NCI-H2081 (cell line): ENCODE measurements around the gene RAB3IP.

ENCODE experiments used
- DNase-seq, 2 experiments: peaks; one replicate each; lab custom pipeline; 2025; lab: John Stamatoyannopoulos, UW

The RAB3IP gene, protein sequence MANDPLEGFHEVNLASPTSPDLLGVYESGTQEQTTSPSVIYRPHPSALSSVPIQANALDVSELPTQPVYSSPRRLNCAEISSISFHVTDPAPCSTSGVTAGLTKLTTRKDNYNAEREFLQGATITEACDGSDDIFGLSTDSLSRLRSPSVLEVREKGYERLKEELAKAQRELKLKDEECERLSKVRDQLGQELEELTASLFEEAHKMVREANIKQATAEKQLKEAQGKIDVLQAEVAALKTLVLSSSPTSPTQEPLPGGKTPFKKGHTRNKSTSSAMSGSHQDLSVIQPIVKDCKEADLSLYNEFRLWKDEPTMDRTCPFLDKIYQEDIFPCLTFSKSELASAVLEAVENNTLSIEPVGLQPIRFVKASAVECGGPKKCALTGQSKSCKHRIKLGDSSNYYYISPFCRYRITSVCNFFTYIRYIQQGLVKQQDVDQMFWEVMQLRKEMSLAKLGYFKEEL

DNA sequence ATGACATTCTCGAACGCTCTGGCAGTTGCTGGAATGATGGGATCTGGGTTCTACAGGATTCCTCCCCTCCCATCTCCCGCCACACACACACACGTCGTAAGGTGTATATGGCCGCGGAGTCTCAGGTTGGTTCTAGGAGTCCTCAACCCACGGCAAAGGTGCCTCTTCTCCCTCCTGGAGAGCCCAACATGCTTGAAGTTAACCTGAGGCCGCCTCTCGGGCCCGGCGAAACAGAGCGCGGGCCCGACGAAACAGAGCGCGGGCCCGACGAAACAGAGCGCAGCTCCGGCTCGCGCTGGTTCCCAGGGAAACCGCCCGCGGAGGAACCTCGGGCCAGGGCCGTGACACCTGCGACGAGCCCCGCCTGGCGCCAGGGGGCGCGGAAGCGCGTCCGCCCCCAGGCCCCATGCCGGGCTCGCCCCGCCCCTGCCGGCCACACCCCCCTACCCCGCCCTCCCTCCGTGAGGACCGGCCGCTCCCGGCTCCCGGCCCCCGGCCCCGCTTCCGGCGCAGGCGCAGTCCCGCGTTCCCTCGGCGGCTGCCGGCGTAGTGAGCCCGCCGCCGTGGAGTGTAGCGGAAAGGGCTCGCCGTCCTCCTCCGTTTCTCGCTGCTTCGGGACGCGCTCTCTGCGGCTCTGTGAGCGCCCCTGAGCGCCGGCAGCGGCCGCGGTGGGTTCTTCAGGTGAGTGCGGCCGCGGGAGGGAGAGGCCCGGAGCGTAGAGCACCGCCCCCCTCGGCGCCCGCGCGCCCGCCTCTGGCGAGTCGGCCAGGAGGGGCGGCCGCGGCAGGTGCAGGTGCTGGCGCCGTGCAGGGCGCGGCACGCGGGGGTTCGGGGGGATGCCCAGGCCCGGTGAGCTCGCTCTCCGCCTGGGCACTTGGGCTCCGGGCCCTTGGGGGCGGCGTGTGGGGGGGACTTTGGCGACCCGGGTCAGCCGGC lies at the start of gene RAB3IP:
RAB3IP (plus strand) TSS at position 510 of the 936 bp plus-strand sequence. CDS start 16,549 bp downstream, outside the sequence.
- DNase-seq, result peak; percentile 93 to 94

DNA sequence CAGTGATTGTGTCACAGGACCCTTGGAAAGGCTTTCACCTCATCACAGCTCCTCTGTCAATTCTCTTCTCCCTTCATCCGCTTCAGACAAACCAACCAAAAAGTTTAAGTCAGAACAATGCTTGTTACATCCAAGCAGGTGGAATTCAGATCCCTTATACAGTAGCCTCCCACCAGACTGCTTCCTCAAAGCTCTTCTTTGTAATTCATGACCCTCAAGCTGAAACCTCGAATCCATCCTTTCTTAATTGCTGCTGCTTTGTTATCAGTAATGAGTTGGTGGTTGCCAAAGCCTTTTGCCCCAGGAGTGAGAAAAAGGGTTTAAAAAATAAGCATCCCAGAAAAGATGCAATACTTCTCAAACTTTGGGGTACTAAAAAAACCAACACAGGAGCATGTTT lies 49.0 kb upstream of the RAB3IP start:
- DNase-seq, result no peak

DNA sequence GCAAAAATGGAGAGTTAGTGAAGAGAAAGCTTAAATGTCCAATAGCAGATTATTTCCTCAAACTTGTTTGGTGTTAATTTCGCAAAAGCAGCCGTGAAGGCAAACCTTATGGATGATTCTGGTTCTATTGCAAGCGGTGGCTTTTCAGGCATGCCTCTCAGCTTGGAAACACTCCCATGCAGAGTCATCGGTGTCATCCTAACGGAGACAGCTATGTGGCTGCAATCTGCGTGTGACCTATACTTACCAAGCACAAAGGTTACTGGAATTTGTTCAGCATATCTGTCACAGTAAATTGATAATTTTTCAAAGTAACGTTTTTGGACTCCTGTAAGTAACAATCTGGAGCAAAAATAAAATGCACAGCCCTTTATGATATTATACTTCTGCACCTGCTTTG lies 44.5 kb upstream of the RAB3IP start:
- peak in 1 of 2 experiments; percentile 22 for DNase-seq

DNA sequence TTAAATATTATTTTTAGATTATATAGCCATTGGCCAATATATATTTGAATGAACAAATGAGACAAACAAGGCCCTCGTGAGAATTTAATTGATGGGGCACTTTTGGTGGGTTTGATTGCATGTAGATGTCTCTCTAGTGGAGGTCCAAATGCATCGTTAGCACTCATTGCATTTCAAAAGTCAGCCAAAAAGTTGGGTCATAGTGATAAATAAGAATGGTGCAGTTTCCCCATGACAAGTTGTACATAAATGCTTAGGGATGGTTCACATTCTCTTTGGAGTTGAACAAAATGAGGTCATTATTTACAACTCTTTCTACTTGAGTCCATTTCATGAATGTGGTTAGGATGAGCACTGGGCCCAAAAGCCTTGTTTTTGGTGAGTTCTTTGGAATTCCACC lies 40.6 kb upstream of the RAB3IP start:
- DNase-seq, result peak in 1 of 2 experiments; percentile 19

DNA sequence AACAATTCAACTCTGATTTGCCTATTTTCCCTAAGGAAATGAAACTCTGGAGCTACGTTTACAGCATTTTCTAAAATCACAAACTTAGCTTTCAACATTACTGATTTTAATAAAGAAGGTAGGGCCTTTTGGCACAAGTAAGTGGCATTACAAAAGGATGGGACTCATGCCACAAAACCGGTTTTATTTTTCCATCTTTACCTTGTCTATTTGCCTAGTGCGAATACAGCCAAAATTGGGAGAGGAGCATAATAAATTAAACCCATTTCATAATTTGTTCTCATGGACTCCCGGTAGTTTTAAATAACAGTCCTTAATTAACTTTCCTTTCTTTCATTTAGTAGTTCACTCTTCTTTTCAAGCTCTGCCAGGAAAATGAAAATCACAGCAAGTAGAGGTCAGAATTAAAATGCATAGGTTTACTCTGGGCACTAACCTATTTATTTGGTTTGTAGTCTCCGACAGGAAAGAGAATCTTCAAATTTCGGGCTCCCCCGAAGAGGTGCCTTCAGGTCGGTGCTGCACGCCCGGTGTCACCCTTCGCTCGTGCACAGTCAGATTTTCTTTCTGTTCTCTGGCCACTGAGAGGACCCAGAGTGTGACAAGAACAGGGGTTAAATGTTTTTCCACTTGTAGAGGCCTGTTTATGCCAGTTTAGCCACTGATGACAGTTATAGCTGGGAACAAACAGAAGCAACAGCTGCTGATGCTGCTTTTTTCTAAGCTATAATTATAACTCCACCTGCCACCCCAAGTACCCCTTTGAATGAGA lies 39.7 kb upstream of the RAB3IP start, which contains the start of gene BEST3:
BEST3 (minus strand) TSS at position 535 of the 772 bp plus-strand sequence. CDS start 1,505 bp downstream, outside the sequence.
- DNase-seq, result peak; percentile 93 to 99

DNA sequence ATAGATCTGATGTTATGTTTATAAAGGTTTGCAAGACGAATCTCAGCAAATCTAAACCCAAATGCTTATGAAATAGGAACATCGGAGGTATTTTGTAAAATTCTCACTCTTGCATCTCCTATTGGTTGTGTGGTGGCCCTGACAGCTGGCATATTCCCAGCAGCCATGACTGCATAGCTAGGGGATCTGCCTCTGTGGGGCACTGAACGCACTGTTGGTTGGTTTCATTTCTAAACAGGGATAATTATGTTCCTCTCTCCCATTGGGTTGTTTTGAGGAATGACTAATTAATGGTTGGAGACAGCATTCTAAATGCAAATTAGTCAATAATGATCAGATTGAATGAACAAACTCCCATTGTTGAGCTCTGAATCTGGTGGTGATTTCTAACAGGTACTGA lies 36.8 kb upstream of the RAB3IP start:
- peak; percentile 53 to 81 for DNase-seq

DNA sequence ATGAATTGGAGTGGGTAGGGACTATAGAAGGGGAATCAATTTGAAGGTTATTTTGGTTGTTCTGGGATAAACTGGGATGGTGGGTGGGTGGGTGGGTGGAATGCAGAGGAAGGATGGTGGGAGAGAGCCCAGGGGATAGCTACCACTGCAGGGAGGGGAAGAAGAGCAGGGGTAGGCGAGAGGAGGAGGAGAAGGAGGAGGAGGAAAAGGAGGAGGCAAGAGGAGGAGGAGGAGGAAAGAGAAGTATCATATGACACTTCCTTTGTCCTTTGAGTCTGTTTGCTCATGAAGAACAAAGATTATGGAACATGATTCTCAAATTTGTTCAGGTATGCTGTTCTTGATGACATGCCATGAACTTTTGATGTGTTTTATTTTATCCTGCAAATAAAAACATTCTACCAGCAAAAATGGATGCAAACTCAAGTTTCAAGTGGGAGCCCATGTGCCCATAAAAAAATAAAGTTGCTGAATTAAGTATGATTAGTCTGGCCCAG lies 35.5 kb upstream of the RAB3IP start:
- DNase-seq, result no peak

DNA sequence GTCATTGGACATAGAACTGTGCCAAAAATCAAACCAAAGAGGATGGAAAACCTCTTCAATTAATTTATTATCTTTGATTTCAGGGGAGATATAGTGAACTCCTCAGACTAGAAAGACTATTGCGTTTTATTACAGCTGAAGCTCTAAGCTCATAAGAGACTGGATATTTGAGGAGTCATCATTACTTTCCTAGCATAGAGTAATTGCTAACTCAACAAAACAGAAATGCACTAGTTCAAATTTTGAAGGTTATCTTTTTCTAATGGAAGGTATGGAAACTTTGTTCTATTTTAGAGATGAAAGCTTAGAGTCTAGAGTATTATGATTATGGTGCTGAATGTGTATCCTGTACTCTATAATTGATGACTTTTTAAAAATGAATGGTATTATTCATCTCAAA lies 34.3 kb upstream of the RAB3IP start:
- no peak for DNase-seq

DNA sequence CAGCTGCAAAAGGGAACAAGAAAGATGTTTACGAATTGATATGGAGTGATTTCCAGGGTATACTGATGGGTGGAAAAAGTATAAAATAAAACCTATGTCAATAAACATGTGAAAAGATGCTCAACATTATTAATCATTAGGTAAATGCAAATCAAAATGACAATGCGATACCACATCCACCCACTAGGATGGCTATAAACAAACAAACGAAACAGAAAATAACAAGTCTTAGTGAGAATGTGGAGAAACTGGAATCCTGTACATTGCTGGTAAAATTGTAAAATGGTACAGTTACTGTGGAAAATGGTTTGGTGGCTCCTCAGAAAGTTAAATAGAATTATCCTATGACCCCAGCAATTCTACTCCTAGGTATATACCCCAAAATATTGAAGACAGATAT lies 30.0 kb upstream of the RAB3IP start:
- no peak for DNase-seq

DNA sequence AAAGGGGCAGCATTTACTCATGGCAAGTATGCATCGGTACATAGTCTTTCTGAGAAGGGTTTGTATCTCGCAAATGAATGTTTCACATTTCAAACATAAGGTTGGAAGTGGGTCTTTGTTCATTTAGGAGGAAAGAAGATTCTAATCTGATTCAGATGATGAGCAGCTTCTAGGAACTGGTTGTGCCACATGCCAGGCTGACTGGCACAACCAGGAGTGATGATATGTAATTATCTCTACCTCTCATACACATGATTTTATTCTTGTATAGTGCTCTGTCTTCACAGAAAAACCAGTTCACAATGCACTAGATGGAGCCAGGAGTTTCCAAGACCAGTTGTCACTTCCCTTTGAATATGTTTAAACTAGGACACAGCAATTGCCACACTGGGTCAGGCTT lies 25.8 kb upstream of the RAB3IP start:
- peak in 1 of 2 experiments; percentile 32 for DNase-seq

DNA sequence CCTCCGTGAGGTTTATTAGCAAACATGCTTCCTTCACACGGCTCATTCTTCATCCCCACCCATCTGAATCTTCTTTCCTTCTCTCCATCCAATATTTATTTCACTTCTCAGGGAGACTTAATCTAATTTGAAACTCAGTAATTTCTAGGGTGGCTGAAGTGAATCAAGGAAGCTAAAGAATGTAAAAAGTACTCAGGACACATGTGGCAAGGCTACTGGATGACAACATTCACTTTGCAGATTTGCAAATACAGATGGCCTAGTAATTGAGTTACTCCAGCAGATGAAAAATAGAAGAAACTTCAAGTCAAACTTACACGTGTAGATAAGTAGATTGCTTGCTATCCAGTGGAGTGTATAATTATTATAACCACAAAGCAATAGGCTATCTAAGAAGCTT lies 24.1 kb upstream of the RAB3IP start:
- DNase-seq, result no peak

DNA sequence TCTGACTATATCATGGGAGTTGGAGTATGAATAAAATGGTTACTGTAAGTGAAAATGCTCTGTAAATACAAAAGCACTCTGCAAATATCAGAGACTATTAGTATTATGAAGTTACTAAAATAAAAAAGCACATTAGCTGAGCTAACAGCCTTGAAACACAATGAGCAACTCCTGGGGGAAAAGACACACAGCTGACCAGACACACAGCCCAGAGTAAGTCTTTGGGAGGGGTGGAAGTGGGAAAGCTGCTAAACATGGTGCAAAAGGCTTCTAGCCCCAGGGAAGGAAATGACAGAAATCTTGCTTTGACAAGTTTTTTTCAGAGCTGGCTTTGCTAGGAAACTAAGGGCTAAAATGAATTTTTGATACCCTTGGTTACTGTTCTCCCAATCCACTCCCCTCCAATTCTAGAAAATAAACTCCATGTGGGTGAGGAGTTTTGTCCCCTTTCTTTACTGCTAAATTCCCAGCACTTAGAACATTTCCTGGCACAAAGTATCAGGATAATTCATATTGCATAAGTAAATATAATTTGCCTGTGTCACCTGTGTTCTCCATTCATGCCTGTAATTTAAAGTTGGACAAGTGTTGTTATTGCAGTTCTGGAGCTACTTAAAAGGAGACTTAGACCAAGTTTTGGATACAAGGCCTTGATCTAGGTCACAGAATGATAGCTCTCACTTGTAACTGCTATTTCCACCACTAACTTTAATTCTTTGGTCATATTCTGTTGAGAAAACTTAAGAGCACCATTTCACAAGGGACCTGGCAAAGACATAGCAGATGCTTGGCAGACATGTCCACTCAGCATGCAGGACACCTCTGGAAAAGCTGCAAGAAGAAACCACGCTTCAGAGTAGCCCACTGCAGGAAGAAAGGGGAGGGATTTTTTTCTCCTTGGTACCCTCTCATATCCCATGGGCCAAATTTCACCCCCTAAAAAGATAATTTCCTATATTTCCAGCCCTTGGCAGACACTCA lies 19.0 kb upstream of the RAB3IP start:
- DNase-seq, result peak; percentile 60 to 86

DNA sequence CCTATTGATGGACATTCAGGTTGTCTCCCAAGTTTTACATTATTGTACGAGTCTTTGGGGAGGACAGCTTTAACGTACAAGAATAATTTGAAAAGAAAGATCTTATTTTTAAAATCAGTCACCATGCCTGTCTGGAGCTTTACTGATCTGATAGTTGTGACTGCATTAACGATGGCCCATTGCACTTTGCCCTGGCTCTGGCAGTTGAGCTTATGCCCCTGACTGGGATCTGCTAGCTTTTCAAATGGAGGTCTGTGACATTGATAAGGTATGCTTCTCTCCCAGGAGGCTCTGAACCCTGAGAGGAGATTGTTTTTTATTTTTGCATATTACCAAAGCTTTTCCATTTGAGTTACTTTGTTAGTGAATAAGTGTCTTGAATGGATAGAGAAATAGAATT lies 17.9 kb upstream of the RAB3IP start:
- no peak for DNase-seq

DNA sequence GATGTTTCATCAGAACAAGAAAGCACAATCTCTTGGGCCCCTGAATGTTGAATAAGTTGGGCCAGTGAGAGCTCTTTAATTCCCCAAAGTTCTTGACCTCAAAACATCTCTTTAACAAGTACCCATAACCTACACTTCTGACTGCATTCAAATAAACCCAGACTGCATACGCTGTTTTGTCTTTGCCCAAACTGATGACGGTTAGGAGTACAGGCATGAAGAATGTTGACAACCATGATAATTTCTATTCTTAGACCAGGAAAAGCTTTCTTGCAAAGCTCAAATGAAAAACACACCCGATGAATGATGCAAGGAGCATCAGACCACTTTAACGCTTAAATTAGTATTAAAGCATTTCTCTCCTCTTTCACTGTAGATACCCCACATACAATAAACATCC lies 11.7 kb upstream of the RAB3IP start:
- DNase-seq, result no peak

DNA sequence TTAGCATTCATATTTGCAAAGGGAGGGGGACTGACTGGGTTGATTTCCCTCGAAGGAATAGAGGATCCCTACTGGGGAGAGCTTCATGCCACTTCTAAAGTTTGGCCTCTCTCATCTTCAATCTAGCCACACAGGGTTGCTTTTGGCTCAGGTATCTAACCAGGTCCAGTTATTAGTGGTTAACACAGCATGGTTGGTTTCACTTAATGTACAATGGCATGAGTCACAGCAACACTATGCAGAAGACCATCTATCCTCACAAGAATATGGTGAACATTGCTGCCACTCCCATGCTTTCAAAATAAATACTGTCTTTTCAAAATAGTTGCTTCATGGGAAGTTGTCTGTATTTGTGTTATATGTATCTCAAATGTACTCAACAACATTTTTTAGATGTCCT lies 6.6 kb upstream of the RAB3IP start:
- DNase-seq, result no peak

DNA sequence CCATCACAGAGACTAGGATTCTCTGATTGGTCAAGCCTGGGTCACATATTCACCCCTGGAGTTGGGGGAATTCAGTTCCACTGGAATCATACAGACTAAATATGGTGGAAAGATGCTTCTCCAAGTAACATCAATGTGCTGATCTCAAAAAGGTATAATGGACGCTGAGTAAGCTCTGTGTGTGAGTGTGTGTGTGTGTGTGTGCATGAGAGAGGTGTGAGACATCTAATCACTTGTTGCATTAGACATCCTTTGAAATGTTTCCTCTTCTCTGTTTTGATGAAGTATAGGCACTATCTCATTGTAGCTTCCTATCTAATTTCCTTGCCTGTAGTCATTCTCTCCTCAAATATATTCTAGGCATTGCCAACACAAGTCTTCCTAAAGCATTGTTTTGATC lies 5.0 kb upstream of the RAB3IP start:
- DNase-seq, result no peak

DNA sequence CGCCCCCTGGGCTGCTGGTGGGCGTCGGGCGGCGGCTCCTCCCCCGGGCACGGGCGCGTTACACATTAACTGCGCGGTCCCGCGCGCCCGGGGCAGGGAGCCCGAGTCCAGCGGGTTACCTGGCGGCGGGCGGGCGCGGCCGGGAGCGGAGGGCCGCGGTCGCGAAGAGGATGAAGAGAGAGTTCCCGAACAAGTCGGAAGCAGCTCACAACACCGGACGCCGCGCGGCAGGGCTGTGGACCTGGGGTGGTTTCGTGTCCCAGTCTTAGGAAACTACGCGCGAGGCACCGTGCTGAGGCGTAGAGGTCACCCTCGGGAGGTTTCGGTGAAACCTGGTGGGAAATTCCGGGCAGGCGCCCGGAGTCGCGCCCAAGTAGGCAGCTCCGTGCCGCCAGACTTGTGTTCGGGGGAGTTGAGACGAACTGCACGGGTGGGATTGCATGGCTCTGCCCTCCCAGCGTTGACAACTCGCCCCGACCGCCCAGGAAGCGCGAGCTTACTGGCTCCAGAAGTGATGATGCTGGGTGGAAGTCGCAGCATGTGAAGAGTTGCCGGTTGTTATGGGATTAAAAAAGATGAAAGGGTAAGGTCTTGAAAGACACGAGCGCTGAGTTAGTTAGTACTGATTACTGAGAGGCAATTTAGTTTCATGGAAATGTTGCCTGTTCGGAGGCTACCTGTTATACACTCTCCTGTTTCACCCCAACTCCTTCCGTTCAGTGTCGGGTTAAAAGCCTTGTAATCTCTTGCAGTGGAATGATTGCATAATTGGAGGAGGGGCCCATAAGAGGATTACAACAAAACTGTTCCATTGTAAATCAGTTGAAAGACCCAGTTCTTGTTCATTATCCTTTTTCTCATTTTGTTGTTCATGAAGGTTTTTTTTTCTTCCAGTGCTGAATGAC lies 879 bp downstream of the RAB3IP start:
- DNase-seq, result peak; percentile 70 to 74

DNA sequence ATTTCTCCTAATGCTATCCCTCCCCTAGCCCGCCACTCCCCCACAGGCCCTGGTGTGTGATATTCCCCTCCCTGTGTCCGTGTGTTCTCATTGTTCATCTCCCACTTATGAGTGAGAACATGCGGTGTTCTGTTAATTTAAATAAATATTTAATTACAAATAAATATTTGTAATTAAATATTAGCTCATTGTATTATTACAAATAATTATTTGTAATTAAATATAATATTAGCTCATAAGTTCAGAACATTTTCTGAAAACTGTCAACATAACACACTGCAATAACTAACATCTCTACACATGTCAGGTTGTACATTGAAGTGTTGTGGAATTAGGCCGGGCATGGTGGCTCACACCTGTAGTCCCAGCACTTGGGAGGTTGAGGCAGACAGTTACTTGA lies 5.4 kb downstream of the RAB3IP start:
- no peak for DNase-seq

DNA sequence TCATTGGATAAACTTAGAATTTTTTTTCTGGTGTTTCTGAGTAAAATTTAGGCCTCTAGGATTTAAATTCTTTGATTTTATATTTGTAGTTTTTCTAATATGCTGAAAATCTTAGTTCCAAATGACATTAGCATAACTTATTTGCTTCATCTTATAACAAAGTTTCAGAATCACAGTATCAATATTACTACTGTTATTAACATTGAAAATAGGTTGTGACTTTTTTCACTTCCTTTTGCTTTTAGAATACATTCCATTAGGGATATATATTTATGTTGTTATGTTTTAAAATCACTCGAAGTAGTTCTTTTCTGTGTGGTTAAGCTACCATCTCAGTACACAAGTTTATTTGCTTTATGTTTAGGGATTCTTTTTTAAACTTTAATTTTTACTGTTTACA lies 12.8 kb downstream of the RAB3IP start:
- no peak for DNase-seq
